ELF-1 (cell line): ENCODE results near the gene CNTNAP2.

Source experiments
- DNase-seq: peaks from one replicate; pipeline ENCODE4 v3.0.0-alpha.2; 2016; ENCODE audit warnings: low read depth, low spot score

Gene CNTNAP2

DNA sequence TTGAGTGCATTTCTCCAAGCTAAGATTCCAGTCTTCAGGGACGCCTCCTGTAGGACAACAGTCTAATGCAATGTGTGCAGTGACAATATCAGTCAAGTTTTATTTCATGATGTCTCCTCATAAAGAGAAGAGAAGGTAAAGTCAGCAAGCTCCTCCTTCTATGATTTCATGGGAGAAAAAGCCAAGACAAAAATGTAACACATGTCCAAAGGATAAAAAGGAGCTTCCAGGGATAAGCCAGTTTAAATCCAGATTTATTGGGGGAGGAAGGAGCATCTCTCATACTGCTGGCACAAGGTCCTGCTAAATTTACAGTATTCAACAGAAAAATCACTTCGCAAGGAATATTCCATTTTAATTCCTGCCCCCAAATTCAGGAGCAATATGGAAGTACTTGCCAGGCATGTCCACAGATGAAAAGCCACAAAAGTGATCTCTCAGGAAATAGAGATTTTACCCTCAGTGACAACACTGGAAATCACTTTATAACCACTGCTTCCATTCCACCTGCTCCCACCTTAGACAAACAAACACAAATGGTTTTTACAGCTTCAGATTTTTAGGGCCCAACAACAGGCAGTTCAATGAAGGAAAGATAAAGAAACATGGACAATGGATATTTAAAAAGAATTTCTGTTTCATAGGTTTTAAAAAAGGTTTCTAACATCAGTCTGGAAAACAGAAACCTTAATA is 1796.5 kb downstream of the CNTNAP2 start:
- DNase-seq, result no peak

- DNase-seq, result peak; percentile 82
Measured at GRCh38 chr7:147915781-147916180, 1799.2 kb downstream of the CNTNAP2 start.

GRCh38 chr7:147916573-147916972 is 1800.0 kb downstream of the CNTNAP2 start:
- DNase-seq, result no peak

- no peak for DNase-seq
Measured at GRCh38 chr7:147923841-147924240, 1807.2 kb downstream of the CNTNAP2 start.

DNA sequence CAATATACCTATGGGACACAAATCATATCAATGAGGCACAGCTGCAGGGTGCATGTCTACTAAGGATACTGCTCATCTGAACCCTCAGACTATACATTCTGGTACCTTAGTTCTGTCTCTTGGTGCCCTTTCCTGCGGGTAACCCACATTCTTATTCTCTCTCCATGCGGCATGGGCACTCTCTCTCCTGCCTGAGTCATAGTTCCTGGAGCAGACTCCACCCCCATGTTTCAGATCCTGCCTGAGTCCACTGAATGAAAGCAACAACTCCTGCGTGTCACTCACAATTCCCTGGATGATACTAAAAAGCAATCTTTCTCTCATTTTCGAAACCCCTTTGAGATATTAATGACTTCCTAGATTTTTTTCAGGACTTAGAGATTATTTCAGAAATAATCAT is 1820.8 kb downstream of the CNTNAP2 start:
- DNase-seq, result no peak

- no peak for DNase-seq
Measured at GRCh38 chr7:147941381-147941780, 1824.8 kb downstream of the CNTNAP2 start.

DNA sequence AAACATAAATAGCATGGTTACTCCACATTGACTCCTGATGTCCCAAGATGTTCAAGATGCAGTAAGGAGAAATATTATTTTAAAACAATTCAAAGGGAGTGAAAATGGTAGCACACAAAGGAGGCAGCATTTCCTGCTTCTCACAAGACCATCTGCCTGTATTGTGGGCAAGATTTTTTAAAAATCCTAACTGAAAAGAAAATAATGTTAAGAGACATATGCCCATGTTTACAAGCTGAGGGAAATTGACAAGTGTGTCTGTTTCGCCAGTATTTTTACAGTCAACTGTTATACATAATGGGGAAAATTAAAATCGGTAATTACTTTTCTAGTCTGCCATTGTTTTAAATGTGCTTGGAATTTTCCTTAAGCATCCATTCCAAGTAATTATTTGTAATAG is 1827.7 kb downstream of the CNTNAP2 start:
- no peak for DNase-seq

GRCh38 chr7:147952918-147953317 is 1836.3 kb downstream of the CNTNAP2 start:
- DNase-seq, result no peak

DNA sequence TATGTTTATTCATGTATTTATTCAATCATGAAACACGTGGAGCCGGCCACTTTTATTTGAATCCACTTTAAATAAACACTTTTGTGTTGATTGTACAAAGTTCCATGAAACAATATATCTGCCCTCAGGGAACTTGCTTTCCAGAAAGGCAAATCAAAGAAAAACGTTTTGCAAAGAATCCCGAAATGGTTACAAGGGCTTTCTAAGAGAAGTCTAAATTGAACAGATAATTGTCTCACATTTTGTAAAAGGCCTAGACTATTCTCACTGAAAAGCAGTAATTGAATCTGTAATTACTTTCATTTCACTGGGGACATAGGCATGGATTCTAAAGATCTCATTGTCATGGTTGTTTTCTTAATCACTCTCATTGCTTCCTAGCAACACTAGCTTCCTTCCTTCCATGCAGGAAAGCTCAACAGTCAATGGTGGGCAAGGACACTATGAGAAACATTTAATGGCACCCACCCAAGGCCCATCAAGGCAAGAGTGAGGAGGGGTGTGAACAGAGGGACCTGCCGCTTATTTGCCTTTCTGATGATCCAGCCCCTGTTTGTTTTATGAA is 1851.5 kb downstream of the CNTNAP2 start:
- no peak for DNase-seq

DNA sequence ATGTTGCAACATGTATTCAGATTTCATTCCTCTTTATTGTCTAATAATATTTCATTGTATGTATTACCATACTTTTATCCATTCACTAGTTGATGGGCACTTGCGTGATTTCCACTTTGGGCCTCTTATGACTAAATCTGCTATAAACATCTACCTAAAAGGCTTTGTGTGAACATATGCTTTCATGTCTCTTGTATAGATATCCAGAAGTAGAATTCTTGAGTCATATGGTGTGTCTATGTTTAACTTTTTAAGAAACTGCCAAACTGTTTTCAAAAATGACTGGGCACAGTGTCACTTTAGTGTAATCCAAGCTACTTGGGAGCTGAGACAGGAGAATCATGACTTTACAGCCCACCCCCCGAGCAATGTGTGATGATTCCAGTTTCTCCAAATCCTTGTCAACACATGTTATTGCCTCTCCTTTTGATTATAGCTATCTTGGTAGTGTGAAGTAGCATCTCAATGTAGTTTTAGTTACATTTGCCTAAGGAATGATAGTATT is 1855.1 kb downstream of the CNTNAP2 start:
- DNase-seq, result no peak

- no peak for DNase-seq
Measured at GRCh38 chr7:147978201-147978600, 1861.6 kb downstream of the CNTNAP2 start.

DNA sequence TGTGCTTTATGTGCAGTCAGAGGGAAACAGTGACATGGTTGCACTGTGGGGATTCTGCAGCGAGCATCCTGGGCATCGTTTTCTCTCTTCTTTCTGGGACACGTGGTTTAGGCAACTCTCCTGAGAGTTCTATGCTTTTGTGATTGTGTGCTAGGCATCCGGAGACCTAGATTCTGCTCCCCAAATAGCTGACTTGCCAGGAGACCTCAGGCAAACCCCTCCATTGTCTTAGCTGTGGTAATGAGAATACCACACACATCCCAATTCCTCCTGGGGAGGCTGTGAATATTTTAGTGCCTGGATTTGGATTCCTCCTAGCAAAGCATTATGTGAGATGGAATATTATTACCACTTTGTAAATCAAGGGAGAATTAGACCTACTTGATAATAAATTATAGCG is 1862.0 kb downstream of the CNTNAP2 start:
- DNase-seq, result no peak

DNA sequence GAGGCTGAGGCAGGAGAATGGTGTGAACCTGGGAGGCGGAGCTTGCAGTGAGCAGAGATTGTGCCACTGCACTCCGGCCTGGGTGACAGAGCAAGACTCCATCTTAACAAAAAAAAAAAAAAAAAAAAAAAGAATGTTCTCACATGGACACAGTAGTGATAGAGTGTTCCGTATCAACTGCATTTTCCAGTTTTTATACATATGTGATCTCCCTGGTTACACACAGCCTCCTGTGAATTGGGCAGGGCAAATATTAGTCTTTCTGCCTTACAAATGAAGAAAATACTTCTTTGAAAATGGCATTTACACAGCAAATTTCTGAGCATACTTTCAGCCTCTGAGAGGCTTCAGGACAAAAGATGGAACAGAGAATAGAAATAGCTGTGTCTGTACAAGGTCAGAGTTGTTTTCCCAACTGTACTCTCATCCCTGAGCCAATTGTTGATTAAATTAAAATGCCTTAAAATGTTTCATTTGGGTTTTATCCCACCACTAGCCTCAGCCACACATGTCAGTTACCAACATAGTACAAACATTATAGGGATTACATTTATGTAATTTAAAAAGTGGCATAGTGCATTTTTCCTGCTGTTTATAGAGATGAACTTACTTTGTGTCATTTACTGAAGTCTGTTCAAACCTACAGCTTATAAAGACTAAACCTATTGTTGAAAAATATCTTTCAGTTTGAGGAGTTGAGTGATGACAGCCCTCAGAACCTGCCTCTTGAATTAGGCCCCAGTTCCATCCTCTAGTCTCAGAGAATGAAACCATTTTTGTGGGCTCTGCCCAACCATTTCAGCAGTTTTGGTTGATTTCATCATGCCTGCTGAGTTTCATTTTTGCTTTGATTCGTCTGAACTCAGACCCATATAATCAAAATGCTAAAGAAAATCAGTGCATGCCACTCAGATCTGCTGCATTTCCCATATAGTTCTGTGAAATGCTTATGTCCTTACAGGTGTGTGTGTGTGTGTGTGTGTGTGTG is 1864.5 kb downstream of the CNTNAP2 start:
- DNase-seq, result no peak

DNA sequence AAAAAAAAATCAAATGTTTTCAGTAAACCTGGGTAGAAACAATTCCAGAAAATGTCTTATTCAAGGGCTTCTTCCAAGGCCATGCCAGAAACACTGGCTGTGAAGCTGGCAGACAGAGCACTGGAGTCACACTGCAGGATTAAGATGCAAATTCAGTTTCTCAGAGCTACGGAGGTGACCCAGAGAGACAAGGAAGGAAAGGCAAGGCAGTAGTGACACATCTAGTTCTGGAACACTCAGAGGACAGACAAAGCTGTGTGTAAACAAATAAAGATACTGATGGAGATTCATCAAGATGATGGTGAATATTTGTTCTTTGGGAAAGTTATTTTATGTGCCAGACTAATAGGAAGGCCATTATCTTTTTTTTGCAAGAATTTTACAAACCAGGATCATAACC is 1865.7 kb downstream of the CNTNAP2 start:
- no peak for DNase-seq

- no peak for DNase-seq
Measured at GRCh38 chr7:147984265-147984664, 1867.7 kb downstream of the CNTNAP2 start.

GRCh38 chr7:147990079-147990478 is 1873.5 kb downstream of the CNTNAP2 start:
- no peak for DNase-seq

DNA sequence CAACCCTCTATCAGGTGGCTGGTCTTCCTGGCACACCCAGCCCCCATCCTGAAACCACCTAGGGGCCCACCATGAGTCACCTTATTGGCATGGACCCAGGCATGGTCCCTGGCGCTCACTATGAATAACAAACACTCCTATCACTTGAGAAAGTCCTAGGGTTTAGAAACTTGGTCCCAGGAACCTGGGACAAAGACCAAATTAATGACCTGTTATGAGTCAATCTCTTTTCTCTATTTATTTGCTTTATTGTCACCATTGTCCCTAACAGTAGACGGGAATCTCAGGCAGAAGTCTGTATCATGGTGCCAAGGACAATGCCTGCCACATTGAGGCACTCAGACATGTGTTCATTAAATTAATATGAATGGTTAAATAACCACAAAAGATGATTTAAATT is 1874.3 kb downstream of the CNTNAP2 start:
- no peak for DNase-seq

- DNase-seq, result no peak
Measured at GRCh38 chr7:147992698-147993097, 1876.1 kb downstream of the CNTNAP2 start.

- DNase-seq, result no peak
Measured at GRCh38 chr7:147997636-147998035, 1881.0 kb downstream of the CNTNAP2 start.

- peak; percentile 46 for DNase-seq
Measured at GRCh38 chr7:147999962-148000361, 1883.4 kb downstream of the CNTNAP2 start.

GRCh38 chr7:148011753-148012152 is 1895.2 kb downstream of the CNTNAP2 start:
- peak; percentile 43 for DNase-seq

- DNase-seq, result no peak
Measured at GRCh38 chr7:148014001-148014400, 1897.4 kb downstream of the CNTNAP2 start.
